Measurements from ENCODE around the gene SERPINH1. TPM values are rescaled to one million over a fixed set of nuclear protein-coding genes. Genes with fewer than 3 reads are reported as not detected.

Gene SERPINH1
- total RNA-seq, 4 donors from 2014 or later = 134 to 847 (median 280) TPM

- no peak overlapping the region for H3K27ac ChIP-seq
- no peaks in the 10 kb centered on the region for H3K36me3 ChIP-seq
- no peaks in the 10 kb centered on the region for H3K9me3 ChIP-seq
- intact Hi-C loops (cut with DNase I; ENCODE audit: low total_unique reads) = no loop called here
- DNase-seq = no peak
- no peaks in the 10 kb centered on the region for H3K27me3 ChIP-seq
- TF ChIP-seq POLR2A (IDR thresholded peaks at IDR 0.05) = no peak
- no peaks in the 10 kb centered on the region for H3K4me1 ChIP-seq
- no peak overlapping the region for H3K4me3 ChIP-seq
These were observed 43.9 kb upstream of the SERPINH1 start for GRCh38 chr11:75518204-75518549.

GRCh38 chr11:75518771-75519653 is 43.0 kb upstream of the SERPINH1 start:
- Histone ChIP-seq H3K27ac (no peak overlapping the region), H3K36me3 (no peaks in the 10 kb centered on the region), H3K4me3 (no peak overlapping the region), H3K9me3 (no peaks in the 10 kb centered on the region), H3K4me1 (no peaks in the 10 kb centered on the region), H3K27me3 (no peaks in the 10 kb centered on the region)
- TF ChIP-seq POLR2A (IDR thresholded peaks at IDR 0.05) (no peak), CTCF (IDR thresholded peaks at IDR 0.05) (no peak)
- no peak for DNase-seq
- intact Hi-C loops (cut with DNase I; ENCODE audit: low total_unique reads) = no loop called here

DNA sequence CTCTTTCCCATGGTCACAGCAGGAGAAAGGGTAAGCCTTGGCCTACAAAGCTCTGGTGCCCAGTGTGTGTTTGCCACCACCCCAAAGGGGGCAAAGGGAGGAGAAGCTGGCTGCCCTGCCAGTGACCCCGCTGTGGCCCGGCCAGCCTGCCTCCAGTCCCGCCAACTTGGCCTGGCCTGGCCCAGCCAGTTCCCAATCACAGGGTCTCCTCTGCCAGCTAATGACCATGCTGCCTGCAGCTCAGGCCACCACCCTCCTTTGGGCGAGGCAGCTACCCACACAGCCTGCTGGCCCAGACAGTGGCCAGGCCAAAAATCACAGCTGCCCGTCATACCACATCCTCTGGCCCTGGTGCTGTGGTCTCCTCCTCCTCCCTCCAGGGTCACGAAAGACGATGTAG is 41.4 kb upstream of the SERPINH1 start:
- no peak overlapping the region for H3K27ac ChIP-seq
- intact Hi-C loops (cut with DNase I; ENCODE audit: low total_unique reads) = no loop called here
- H3K36me3 ChIP-seq = no peaks in the 10 kb centered on the region
- H3K27me3 ChIP-seq = no peaks in the 10 kb centered on the region
- H3K4me1 ChIP-seq = no peaks in the 10 kb centered on the region
- DNase-seq = no peak
- H3K4me3 ChIP-seq = no peak overlapping the region
- no peaks in the 10 kb centered on the region for H3K9me3 ChIP-seq
- TF ChIP-seq CTCF (IDR thresholded peaks at IDR 0.05) = no peak

DNA sequence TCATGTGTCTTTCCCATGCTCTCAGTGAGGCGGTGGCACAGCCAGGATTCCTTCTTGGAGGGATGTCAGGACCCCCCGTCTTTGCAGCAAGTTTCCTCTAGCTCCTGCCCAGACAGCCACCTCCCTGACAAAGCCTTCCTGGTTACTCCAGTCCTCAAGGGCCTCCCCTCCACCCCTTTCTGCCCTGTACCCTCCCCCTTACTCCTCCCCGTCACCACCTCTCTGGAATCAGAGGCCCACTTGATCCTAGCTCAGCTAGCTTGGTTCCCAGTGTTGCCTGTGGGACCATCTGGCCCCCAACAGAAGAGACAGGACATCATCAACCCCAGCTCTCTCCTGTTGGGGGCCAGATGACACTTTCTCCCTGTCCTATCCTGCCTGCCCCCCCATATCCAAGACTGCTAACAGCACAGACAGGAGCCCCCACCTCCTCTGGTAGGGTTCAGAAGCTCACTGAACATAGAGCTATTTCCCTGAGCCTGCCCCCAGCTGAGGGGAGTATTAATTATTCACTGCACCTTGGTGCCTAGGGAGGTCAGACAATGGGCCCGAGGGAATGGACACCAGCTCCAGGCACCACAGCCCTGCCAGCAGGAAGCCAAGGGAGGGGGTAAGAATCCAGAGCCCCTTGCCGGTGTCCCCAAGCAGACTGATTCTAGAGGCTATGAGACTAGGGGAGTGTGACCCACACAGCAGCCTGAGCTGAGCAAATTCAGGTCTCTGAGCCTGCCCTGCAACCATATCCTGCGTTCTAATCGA is 39.6 kb upstream of the SERPINH1 start:
- DNase-seq = no peak
- H3K4me1 ChIP-seq = no peaks in the 10 kb centered on the region
- H3K27me3 ChIP-seq = no peaks in the 10 kb centered on the region
- intact Hi-C loops (cut with DNase I; ENCODE audit: low total_unique reads) = no loop called here
- no peaks in the 10 kb centered on the region for H3K9me3 ChIP-seq
- H3K36me3 ChIP-seq = no peaks in the 10 kb centered on the region
- H3K27ac ChIP-seq = no peak overlapping the region
- TF ChIP-seq CTCF (IDR thresholded peaks at IDR 0.05) (no peak), POLR2A (IDR thresholded peaks at IDR 0.05) (no peak)
- no peak overlapping the region for H3K4me3 ChIP-seq

- DNase-seq = no peak
- Histone ChIP-seq H3K9me3 (no peaks in the 10 kb centered on the region), H3K4me3 (no peak overlapping the region), H3K36me3 (no peaks in the 10 kb centered on the region), H3K27me3 (no peaks in the 10 kb centered on the region), H3K27ac (no peak overlapping the region), H3K4me1 (no peaks in the 10 kb centered on the region)
- intact Hi-C loops (cut with DNase I; ENCODE audit: low total_unique reads) = no loop called here
- TF ChIP-seq POLR2A (IDR thresholded peaks at IDR 0.05) (no peak), CTCF (IDR thresholded peaks at IDR 0.05) (no peak)
These were observed 38.9 kb upstream of the SERPINH1 start for GRCh38 chr11:75523189-75523588.

All from uterus (tissue), 4 donors.